ENCODE results near the gene LMBRD2.

Gene LMBRD2

GRCh38 chr5:36049949-36050348, 101.7 kb downstream of the LMBRD2 start:
- DNase-seq (ENCODE audit: low read depth) = no peak

Measured in activated gamma-delta T cell treated with anti-CD3 and anti-CD28 coated beads, Interleukin-2, amount 50 U/mL, for 16 hours (primary cell).